Endothelial cell of umbilical vein (primary cell): ENCODE measurements around the gene C10orf53. TPM values are rescaled to one million over a fixed set of nuclear protein-coding genes. Genes with fewer than 3 reads are reported as not detected.

Source experiments
- BruUV-seq: library from RNA; stranded (reverse); fragments of 400-500 nt; replicated peaks from 2 replicates; lab custom pipeline; 2021; lab: Mats Ljungman, UMichigan
- CTCF ChIA-PET: fragments of 300-600, 350-600 bp; sonication (Branson Sonifier 250); formaldehyde crosslinking; loops from one replicate; lab custom pipeline; 2021; ENCODE audit warnings: antibody characterized with exemption, inconsistent platforms; lab: Charles Lee
- POLR2A ChIA-PET: fragments of 300-600, 350-600 bp; sonication (Branson Sonifier 250); formaldehyde crosslinking; loops from one replicate; lab custom pipeline; 2021; ENCODE audit warnings: antibody characterized with exemption, inconsistent platforms; lab: Charles Lee
- DNase-seq: peaks from one replicate; pipeline ENCODE4 v3.0.0-alpha.2; 2011; ENCODE audit warnings: low read depth, low spot score
- FAIRE-seq: peaks from 2 replicates; lab custom pipeline; 2011; peaks lifted over from hg19 to GRCh38; lab: Jason Lieb, UNC
- H2AFZ ChIP-seq: 2 replicates; pipeline ENCODE4 v1.6.0; 2012; ENCODE audit warnings: low read depth, low read length, control low read depth, inconsistent platforms
- H3K27ac ChIP-seq: 2 replicates; pipeline ENCODE4 v1.5.1; 2011; ENCODE audit warnings: low read depth, mild to moderate bottlenecking, control low read depth, low read length, moderate library complexity; ENCODE audit not compliant: insufficient read depth
- H3K27me3 ChIP-seq, 2 experiments: 2 replicates each; pipeline versions ENCODE4 v1.6.0 to v1.6.1; 2011; ENCODE audit warnings: low read length in 2 of 2, mixed read lengths in 1 of 2; ENCODE audit not compliant: control insufficient read depth in 2 of 2, insufficient read depth in 2 of 2
- H3K36me3 ChIP-seq, 2 experiments: 2 replicates in 1 of 2; 3 replicates in 1 of 2; pipeline ENCODE4 v1.5.1; 2011; ENCODE audit warnings: low read length in 2 of 2, mild to moderate bottlenecking in 1 of 2, moderate library complexity in 1 of 2; ENCODE audit not compliant: control insufficient read depth in 2 of 2, insufficient read depth in 2 of 2; ENCODE audit errors: extremely low read depth in 1 of 2
- H3K4me1 ChIP-seq: 3 replicates; pipeline ENCODE4 v1.5.1; 2011; ENCODE audit warnings: mild to moderate bottlenecking, low read length; ENCODE audit not compliant: control insufficient read depth, insufficient read depth; ENCODE audit errors: extremely low read depth
- H3K4me2 ChIP-seq: 2 replicates; pipeline ENCODE4 v1.6.1; 2011; ENCODE audit warnings: low read length, control low read depth, mixed read lengths; ENCODE audit not compliant: insufficient read depth
- H3K4me3 ChIP-seq, 3 experiments: fragments of 200-600 bp in 1 of 3; sonication (generic), shearing (Covaris generic) in 1 of 3; replicated peaks in 1 of 3; 2 replicates each; pipeline ENCODE4 v1.5.1; 2011 to 2016; ENCODE audit warnings: control low read depth in 3 of 3, low read length in 3 of 3, mild to moderate bottlenecking in 2 of 3, inconsistent platforms in 1 of 3, low read depth in 1 of 3, moderate library complexity in 1 of 3; ENCODE audit not compliant: insufficient read depth in 1 of 3
- H3K79me2 ChIP-seq: 2 replicates; pipeline ENCODE4 v1.6.0; 2012; ENCODE audit warnings: low read length, inconsistent platforms; ENCODE audit not compliant: control insufficient read depth, insufficient read depth
- H3K9ac ChIP-seq: replicated peaks from 2 replicates; pipeline ENCODE3; 2011; ENCODE audit warnings: low read length, control low read depth; ENCODE audit not compliant: insufficient read depth; ENCODE audit errors: extremely low read depth
- H3K9me1 ChIP-seq: replicated peaks from 3 replicates; pipeline ENCODE4 v1.6.0; 2011; ENCODE audit warnings: mild to moderate bottlenecking, low read length; ENCODE audit not compliant: control insufficient read depth, insufficient read depth; ENCODE audit errors: extremely low read depth
- H3K9me3 ChIP-seq: replicated peaks from 2 replicates; pipeline ENCODE4 v1.5.1; 2012; ENCODE audit warnings: low read length, inconsistent platforms; ENCODE audit not compliant: control insufficient read depth, insufficient read depth
- H4K20me1 ChIP-seq: replicated peaks from 2 replicates; pipeline ENCODE3; 2011; ENCODE audit warnings: mild to moderate bottlenecking, low read length; ENCODE audit not compliant: control insufficient read depth, insufficient read depth; ENCODE audit errors: extremely low read depth
- CTCF ChIP-seq, 2 donors: IDR thresholded peaks; 1 replicate in 1 of 2; 2 replicates in 1 of 2; pipeline ENCODE4 v1.5.1; 2011; ENCODE audit warnings: low read length in 2 of 2, mild to moderate bottlenecking in 2 of 2, moderate library complexity in 2 of 2, control low read depth in 1 of 2, inconsistent platforms in 1 of 2, low read depth in 1 of 2; ENCODE audit not compliant: insufficient read depth in 1 of 2; ENCODE audit errors: extremely low read depth in 1 of 2
- EZH2 ChIP-seq: IDR thresholded peaks from 2 replicates; pipeline ENCODE4 v1.6.1; 2012; ENCODE audit warnings: borderline replicate concordance, low read depth, mild to moderate bottlenecking, moderate library complexity, low read length, inconsistent platforms; ENCODE audit not compliant: severe bottlenecking
- FOS ChIP-seq: IDR thresholded peaks from 2 replicates; pipeline ENCODE4 v1.6.1; 2011; ENCODE audit warnings: mild to moderate bottlenecking, low read length, moderate library complexity, borderline replicate concordance; ENCODE audit not compliant: insufficient read depth
- GATA2 ChIP-seq: IDR thresholded peaks from 2 replicates; pipeline ENCODE4 v1.7.0; 2011; ENCODE audit warnings: low read depth, mild to moderate bottlenecking, moderate library complexity, mixed read lengths, low read length; ENCODE audit not compliant: insufficient read length, insufficient read depth
- JUN ChIP-seq: IDR thresholded peaks from 2 replicates; pipeline ENCODE4 v1.6.1; 2011; ENCODE audit warnings: borderline replicate concordance, low read depth; ENCODE audit not compliant: insufficient read length, insufficient read depth
- MAX ChIP-seq: IDR thresholded peaks from 2 replicates; pipeline ENCODE4 v1.6.1; 2011; ENCODE audit not compliant: insufficient read depth, insufficient read length
- MYC ChIP-seq: IDR thresholded peaks from one replicate; pipeline ENCODE4 v1.6.1; 2011; ENCODE audit warnings: mild to moderate bottlenecking, low read depth, low read length
- POLR2A ChIP-seq: IDR thresholded peaks from 2 replicates; pipeline ENCODE4 v1.6.1; 2012; ENCODE audit warnings: low read depth, mild to moderate bottlenecking, control low read depth, low read length
- POLR2AphosphoS5 ChIP-seq: IDR thresholded peaks from 2 replicates; pipeline ENCODE4 v1.6.1; 2012; ENCODE audit warnings: low read depth, mild to moderate bottlenecking, control low read depth, low read length, moderate library complexity; ENCODE audit not compliant: insufficient read depth
- dilution Hi-C: fragments of 300-500 bp; cut with MboI; formaldehyde crosslinking; loops from one replicate; pipeline ENCODE4 v1.15.0; 2019; ENCODE audit warnings: low sequenced_read_pairs; ENCODE audit not compliant: extremely low pct_ligation_motif_present
- intact Hi-C: fragments of 100-400 bp; cut with micrococcal nuclease; formaldehyde crosslinking; loops from one replicate; pipeline ENCODE4 v1.10.0; 2022
- polyA plus RNA-seq, 4 experiments: library from polyadenylated mRNA; depleted of rRNA in 3 of 4; stranded (reverse) in 3 of 4; unstranded in 1 of 4; fragments of >200 nt; gene quantifications; 2 replicates each; pipeline versions ENCODE4 v1.2.1 to v1.2.3, GENCODE V29; 2011 to 2012; ENCODE audit warnings: missing spikeins in 1 of 4
- total RNA-seq: library from RNA; stranded (reverse); gene quantifications from 2 replicates; pipeline ENCODE4 v1.2.3, GENCODE V29; 2021

C10orf53 gene
- total and polyA plus RNA-seq, 2 donors (not counting 3 experiments of a cell fraction or from before 2014, with no cell fraction given), result not detected

GRCh38 chr10:49688261-49688846 is 8.9 kb downstream of the C10orf53 start:
- Histone ChIP-seq H3K9ac (no peak overlapping the region), H3K4me1 (no peaks in the 10 kb centered on the region), H3K9me1 (no peaks in the 10 kb centered on the region), H3K9me3 (no peaks in the 10 kb centered on the region), H3K27me3 (peaks cover 34 to 59% of the 10 kb centered on the region in 2 experiments), H3K79me2 (no peaks in the 10 kb centered on the region), H3K27ac (no peak overlapping the region), H2AFZ (no peak overlapping the region), H4K20me1 (no peaks in the 10 kb centered on the region), H3K4me3 (no peak overlapping the region), H3K4me2 (no peak overlapping the region), H3K36me3 (no peaks in the 10 kb centered on the region)
- no TSS peak for BruUV-seq
- FAIRE-seq (no peak), DNase-seq (no peak)
- dilution Hi-C loops (no loop called here), intact Hi-C loops (no loop called here)
- no peak for TF ChIP-seq MAX
- no peak for TF ChIP-seq CTCF (IDR thresholded peaks at IDR 0.05; ENCODE audit: extremely low read depth in 1 of 2, insufficient read depth in 1 of 2, low read depth in 1 of 2, low read length in 2 of 2)
- TF ChIP-seq POLR2AphosphoS5, result no peak
- no peak for TF ChIP-seq POLR2A
- ChIA-PET POLR2A (no interaction called here), CTCF (interaction anchor here (0.8 kb wide), 1 partner anchor 16 kb away, joined by 3 read pairs; no protein-coding TSS in a partner anchor)

- H2AFZ ChIP-seq, result no peak overlapping the region
- H4K20me1 ChIP-seq, result no peaks in the 10 kb centered on the region
- H3K9ac ChIP-seq, result no peak overlapping the region
- FAIRE-seq (no peak), DNase-seq (no peak)
- H3K9me1 ChIP-seq, result no peaks in the 10 kb centered on the region
- no TSS peak for BruUV-seq
- intact Hi-C loops (no loop called here), dilution Hi-C loops (no loop called here)
- no peaks in the 10 kb centered on the region for H3K4me1 ChIP-seq
- CTCF ChIA-PET, result no interaction called here
- no peak overlapping the region for H3K27ac ChIP-seq
- no peaks in the 10 kb centered on the region for H3K36me3 ChIP-seq
- H3K4me3 ChIP-seq, result no peak overlapping the region
- POLR2A ChIA-PET, result no interaction called here
- H3K79me2 ChIP-seq, result no peaks in the 10 kb centered on the region
- no peaks in the 10 kb centered on the region for H3K9me3 ChIP-seq
- TF ChIP-seq POLR2AphosphoS5 (no peak), GATA2 (no peak), CTCF (IDR thresholded peaks at IDR 0.05; ENCODE audit: extremely low read depth in 1 of 2, insufficient read depth in 1 of 2, low read depth in 1 of 2, low read length in 2 of 2) (no peak), FOS (no peak), POLR2A (no peak), MYC (no peak), MAX (no peak), EZH2 (no peak), JUN (no peak)
- H3K27me3 ChIP-seq, result peaks cover 36 to 61% of the 10 kb centered on the region in 2 experiments
- no peak overlapping the region for H3K4me2 ChIP-seq
These were observed 9.5 kb downstream of the C10orf53 start for GRCh38 chr10:49688920-49689319.
